Measurements from ENCODE around the gene SLC13A3. TPM values are rescaled to one million over a fixed set of nuclear protein-coding genes. Genes with fewer than 3 reads are reported as not detected.

SLC13A3 gene
- polyA plus RNA-seq, 3 donors from 2014 or later = 0.26 TPM; not detected in 2

- Mint-ChIP-seq H3K27me3 (ENCODE audit: low read depth in 3 of 3) (peaks cover 5 to 13% (median 8%) of the 10 kb centered on the region in 3 donors), H3K9me3 (peaks cover 0 to 6% (median 2%) of the 10 kb centered on the region in 6 donors), H3K4me1 (peaks cover 5 to 8% of the 10 kb centered on the region in 2 donors), H3K36me3 (peaks cover 0 to 6% (median 4%) of the 10 kb centered on the region in 3 donors), H3K27ac (no peak overlapping the region), H3K4me3 (peak overlapping the region in 1 of 5 donors; percentile 7)
- DNase-seq = peak in 2 of 3 donors; percentile 2 to 13
Observed at GRCh38 chr20:46631212-46631869, 19.9 kb downstream of the SLC13A3 start.

DNA sequence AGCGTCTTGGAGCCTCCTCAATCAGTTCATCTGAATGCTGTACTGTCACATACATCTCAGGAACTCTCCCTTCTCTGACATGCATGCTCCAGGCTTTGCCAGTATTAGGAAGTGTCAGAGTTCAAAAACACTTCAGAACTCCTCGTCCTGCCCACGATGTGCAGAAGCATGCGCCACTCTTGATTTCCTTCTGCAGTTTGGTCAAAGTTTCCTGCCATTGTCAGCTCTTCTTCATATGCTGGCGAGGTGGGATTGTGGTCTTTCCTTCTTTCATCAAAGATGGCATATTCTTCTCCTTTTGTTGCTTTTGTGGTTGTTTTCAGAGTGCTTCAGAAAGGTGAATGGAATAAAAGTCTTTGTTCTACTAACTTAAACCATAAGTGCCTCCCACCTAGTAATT is 21.0 kb downstream of the SLC13A3 start:
- Mint-ChIP-seq H3K4me1 (peaks cover 5 to 8% of the 10 kb centered on the region in 2 donors), H3K4me3 (no peak overlapping the region), H3K36me3 (peaks cover 0 to 4% (median 0%) of the 10 kb centered on the region in 3 donors), H3K9me3 (peaks cover 0 to 6% (median 4%) of the 10 kb centered on the region in 6 donors), H3K27ac (no peak overlapping the region), H3K27me3 (ENCODE audit: low read depth in 3 of 3) (peaks cover 5 to 13% (median 8%) of the 10 kb centered on the region in 3 donors)
- DNase-seq = no peak

- Mint-ChIP-seq H3K9me3 (peaks cover 0 to 10% (median 5%) of the 10 kb centered on the region in 6 donors), H3K27ac (no peak overlapping the region), H3K4me3 (no peak overlapping the region), H3K27me3 (ENCODE audit: low read depth in 3 of 3) (peaks cover 9 to 15% (median 11%) of the 10 kb centered on the region in 3 donors), H3K36me3 (peaks cover 0 to 5% (median 0%) of the 10 kb centered on the region in 3 donors), H3K4me1 (peaks cover 5 to 8% of the 10 kb centered on the region in 2 donors)
- no peak for DNase-seq
Observed at GRCh38 chr20:46629341-46629740, 21.9 kb downstream of the SLC13A3 start.

DNA sequence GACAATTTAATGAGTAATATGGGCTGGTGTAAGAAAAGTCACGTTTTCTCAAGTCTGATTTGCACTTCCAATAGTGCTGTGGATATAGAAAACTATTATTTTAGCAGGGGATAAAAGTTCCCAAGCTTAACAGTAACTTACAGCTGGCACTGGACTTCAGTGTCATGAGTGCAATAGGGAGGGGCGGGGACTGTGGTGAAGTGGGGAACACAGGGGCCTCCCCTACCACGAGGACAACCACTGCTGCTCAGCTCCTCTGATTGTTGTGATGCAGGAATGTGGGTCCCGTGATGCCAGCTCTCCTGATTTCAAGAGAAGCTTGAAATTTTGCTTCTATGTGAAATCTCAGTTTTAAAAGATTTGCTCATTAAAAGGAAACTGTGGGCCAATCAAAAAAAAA is 24.0 kb downstream of the SLC13A3 start:
- H3K27me3 Mint-ChIP-seq (ENCODE audit: low read depth in 3 of 3) = peaks cover 7 to 19% (median 11%) of the 10 kb centered on the region in 3 donors
- peaks cover 0 to 9% (median 0%) of the 10 kb centered on the region in 3 donors for H3K36me3 Mint-ChIP-seq
- DNase-seq = no peak
- peaks cover 5 to 8% of the 10 kb centered on the region in 2 donors for H3K4me1 Mint-ChIP-seq
- H3K9me3 Mint-ChIP-seq = peaks cover 0 to 16% (median 11%) of the 10 kb centered on the region in 6 donors
- no peak overlapping the region for H3K27ac Mint-ChIP-seq
- no peak overlapping the region for H3K4me3 Mint-ChIP-seq

DNA sequence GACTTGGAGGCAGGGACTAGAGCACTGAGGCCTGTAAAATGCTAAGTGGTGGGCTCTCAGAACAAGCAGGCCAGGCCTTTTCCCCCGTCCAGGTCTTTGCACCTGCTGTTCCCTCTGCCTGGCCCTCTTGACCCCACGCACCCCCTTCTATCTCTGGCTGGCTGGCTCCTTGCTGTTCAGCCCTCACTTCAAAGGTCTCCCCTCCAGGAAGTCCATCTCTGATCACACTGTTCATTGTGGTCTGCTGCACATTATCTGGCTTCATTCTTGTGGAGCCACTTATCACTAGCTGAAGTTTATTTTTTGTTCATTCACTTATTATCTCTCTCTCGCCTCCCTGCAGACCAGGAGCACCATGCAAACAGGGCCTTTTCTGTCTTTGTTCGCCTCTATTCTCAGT is 24.5 kb downstream of the SLC13A3 start:
- Mint-ChIP-seq H3K27ac (no peak overlapping the region), H3K9me3 (peaks cover 2 to 16% (median 11%) of the 10 kb centered on the region in 6 donors), H3K27me3 (ENCODE audit: low read depth in 3 of 3) (peaks cover 7 to 19% (median 11%) of the 10 kb centered on the region in 3 donors), H3K4me1 (peaks cover 5 to 8% of the 10 kb centered on the region in 2 donors), H3K36me3 (peaks cover 0 to 9% (median 0%) of the 10 kb centered on the region in 3 donors), H3K4me3 (no peak overlapping the region)
- no peak for DNase-seq

GRCh38 chr20:46625875-46626373 is 25.3 kb downstream of the SLC13A3 start:
- H3K27me3 Mint-ChIP-seq (ENCODE audit: low read depth in 3 of 3) = peaks cover 7 to 14% (median 11%) of the 10 kb centered on the region in 3 donors
- H3K9me3 Mint-ChIP-seq = peaks cover 2 to 16% (median 11%) of the 10 kb centered on the region in 6 donors
- no peak overlapping the region for H3K4me3 Mint-ChIP-seq

DNA sequence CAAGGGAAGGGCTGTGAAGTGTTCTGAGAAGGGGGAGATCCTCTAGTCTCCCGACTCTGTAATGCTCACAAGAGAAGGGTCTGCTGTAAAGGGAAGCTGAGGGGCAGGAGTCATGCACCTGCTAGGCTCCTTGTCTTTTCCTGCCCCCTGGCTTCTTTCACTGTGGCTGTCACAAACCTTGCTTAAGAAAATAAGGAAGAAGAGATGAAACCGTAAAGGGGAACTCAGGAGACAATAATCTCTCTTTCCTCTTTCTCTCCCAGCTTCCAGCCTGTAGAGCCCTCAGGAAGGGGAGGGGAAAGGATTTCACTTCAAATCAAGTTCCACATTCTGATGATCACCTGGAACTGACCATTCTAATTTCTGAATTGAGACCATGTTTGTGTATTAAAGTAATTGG is 26.3 kb downstream of the SLC13A3 start:
- Mint-ChIP-seq H3K27ac (no peak overlapping the region), H3K4me1 (no peaks in the 10 kb centered on the region), H3K9me3 (peaks cover 2 to 16% (median 10%) of the 10 kb centered on the region in 6 donors), H3K27me3 (ENCODE audit: low read depth in 3 of 3) (peaks cover 4 to 14% (median 8%) of the 10 kb centered on the region in 3 donors), H3K36me3 (peaks cover 0 to 9% (median 0%) of the 10 kb centered on the region in 3 donors), H3K4me3 (no peak overlapping the region)
- no peak for DNase-seq

More at GRCh38 chr20:46625875-46626373, 25.3 kb downstream of the SLC13A3 start:
- no peak for DNase-seq
- peaks cover 0 to 9% (median 0%) of the 10 kb centered on the region in 3 donors for H3K36me3 Mint-ChIP-seq
- peaks cover under 1 to 2% of the 10 kb centered on the region in 2 donors for H3K4me1 Mint-ChIP-seq
- H3K27ac Mint-ChIP-seq = no peak overlapping the region

GRCh38 chr20:46622165-46622564 is 29.1 kb downstream of the SLC13A3 start:
- DNase-seq = no peak
- Mint-ChIP-seq H3K9me3 (peaks cover 2 to 16% (median 7%) of the 10 kb centered on the region in 6 donors), H3K36me3 (peaks cover 0 to 5% (median 0%) of the 10 kb centered on the region in 3 donors), H3K27ac (no peak overlapping the region), H3K4me1 (no peaks in the 10 kb centered on the region), H3K4me3 (no peak overlapping the region), H3K27me3 (ENCODE audit: low read depth in 3 of 3) (peaks cover 4 to 10% (median 9%) of the 10 kb centered on the region in 3 donors)

DNA sequence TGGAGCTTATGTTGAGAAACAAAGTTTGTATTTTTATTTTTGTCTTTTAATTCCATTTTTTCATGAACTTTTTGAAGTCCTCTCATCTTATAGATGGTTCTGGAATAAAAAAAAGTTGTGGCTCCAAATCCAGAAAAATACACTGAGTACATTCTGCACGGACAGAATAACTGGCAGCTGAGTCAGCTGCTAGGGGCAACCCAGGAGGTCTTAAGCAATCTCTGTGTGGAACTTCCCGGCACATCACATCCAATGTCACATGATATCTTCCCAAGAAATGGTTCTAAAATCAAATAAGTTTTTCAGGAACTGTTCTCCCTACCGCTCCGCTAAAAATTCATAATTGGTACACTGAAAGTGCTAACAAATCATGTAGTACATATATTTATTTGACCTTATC is 29.8 kb downstream of the SLC13A3 start:
- peaks cover 4 to 9% (median 8%) of the 10 kb centered on the region in 3 donors for H3K27me3 Mint-ChIP-seq (ENCODE audit: low read depth in 3 of 3)

DNA sequence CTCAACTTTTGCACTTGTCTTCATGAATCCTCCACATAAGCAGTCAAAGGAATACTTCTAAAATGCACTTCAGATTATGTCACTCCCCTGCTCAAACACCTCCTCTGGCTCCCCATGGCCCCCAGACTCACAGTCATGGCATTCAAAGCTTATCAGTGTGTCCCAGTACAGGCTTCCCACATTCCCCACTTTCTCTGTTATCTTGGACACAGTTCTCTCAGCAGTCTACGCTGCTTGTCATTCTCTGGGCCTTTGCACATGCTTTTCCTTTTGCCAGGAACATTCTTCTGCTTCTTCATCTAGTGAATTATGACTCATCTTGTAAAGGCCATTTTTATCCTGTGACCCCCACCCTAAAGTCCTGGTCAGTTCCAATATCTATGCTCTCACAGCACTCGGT is 31.8 kb downstream of the SLC13A3 start:
- H3K27ac Mint-ChIP-seq = no peak overlapping the region
- peaks cover 0 to 5% (median 0%) of the 10 kb centered on the region in 3 donors for H3K36me3 Mint-ChIP-seq
- no peaks in the 10 kb centered on the region for H3K4me1 Mint-ChIP-seq
- peaks cover 2 to 8% (median 6%) of the 10 kb centered on the region in 6 donors for H3K9me3 Mint-ChIP-seq
- H3K27me3 Mint-ChIP-seq (ENCODE audit: low read depth in 3 of 3) = peaks cover 0 to 5% (median 4%) of the 10 kb centered on the region in 3 donors
- no peak for DNase-seq
- H3K4me3 Mint-ChIP-seq = no peak overlapping the region

More for the DNA sequence above, 29.8 kb downstream of the SLC13A3 start:
- H3K36me3 Mint-ChIP-seq = peaks cover 0 to 5% (median 0%) of the 10 kb centered on the region in 3 donors
- peaks cover 2 to 16% (median 7%) of the 10 kb centered on the region in 6 donors for H3K9me3 Mint-ChIP-seq
- H3K4me3 Mint-ChIP-seq = no peak overlapping the region
- H3K4me1 Mint-ChIP-seq = no peaks in the 10 kb centered on the region
- H3K27ac Mint-ChIP-seq = no peak overlapping the region
- no peak for DNase-seq

DNA sequence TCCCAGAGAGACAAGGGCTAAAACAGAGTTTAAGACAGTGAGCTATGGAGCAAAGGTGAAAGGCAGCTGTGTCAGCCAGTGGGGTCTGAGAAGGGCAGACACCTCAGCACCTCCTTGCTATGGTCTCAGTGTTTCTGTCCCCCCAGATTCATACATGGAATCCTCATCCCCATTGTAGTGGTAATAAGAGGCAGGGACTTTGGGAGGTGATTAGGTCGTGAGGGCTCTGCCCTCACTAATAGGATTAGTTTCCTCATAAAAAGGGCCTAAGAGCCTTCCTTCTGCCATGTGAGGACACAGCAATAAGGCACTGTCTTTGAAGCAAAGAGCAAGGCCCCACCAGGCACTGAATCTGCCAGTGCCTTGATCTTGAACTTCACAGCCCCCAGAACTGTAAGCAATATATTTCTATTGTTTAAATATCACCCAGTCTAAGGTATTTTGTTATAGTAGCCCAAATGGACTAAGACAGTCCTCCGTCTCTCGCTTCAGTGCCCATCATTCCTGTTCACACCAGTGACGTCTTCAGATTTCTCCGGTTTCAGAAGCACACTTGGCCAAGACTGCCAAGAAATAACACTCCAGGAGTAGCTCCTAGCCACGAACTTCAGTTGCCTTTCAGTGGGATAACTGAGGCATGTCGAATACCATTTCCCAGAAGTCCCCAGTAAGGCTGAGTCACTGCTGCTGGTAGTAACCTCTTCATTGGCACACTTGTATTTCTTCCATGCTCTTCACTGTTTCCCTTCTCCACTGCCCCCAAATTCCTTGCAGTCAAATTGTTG is 32.8 kb downstream of the SLC13A3 start:
- Mint-ChIP-seq H3K27ac (no peak overlapping the region), H3K4me3 (no peak overlapping the region), H3K9me3 (peaks cover 0 to 2% (median 0%) of the 10 kb centered on the region in 6 donors), H3K4me1 (no peaks in the 10 kb centered on the region), H3K27me3 (ENCODE audit: low read depth in 3 of 3) (peaks cover 0 to 6% (median 3%) of the 10 kb centered on the region in 3 donors), H3K36me3 (no peaks in the 10 kb centered on the region)
- no peak for DNase-seq

DNA sequence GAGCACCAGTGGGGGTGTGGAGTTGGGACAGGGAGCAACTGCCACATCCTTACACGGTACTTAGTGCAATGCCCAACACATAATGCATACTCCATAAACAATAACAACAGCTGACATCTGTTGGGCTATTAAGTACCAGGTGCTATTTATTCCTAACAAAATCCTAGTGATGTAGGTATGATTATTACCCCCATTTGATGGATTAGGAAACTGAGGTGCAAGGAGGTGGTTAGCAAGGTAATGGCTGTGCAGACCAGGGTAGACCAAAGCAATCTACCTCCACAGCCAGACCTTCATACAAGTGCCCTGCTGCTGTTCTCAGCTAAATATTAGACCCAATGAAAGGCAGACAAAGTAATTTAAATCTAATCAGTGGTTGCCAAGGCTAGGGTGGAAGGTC is 36.8 kb downstream of the SLC13A3 start:
- Mint-ChIP-seq H3K9me3 (no peaks in the 10 kb centered on the region), H3K36me3 (no peaks in the 10 kb centered on the region), H3K4me3 (no peak overlapping the region), H3K27ac (no peak overlapping the region), H3K4me1 (no peaks in the 10 kb centered on the region), H3K27me3 (ENCODE audit: low read depth in 3 of 3) (peaks cover 3 to 11% (median 7%) of the 10 kb centered on the region in 3 donors)
- DNase-seq = no peak

- Mint-ChIP-seq H3K36me3 (no peaks in the 10 kb centered on the region), H3K4me1 (no peaks in the 10 kb centered on the region), H3K4me3 (no peak overlapping the region), H3K9me3 (no peaks in the 10 kb centered on the region), H3K27ac (no peak overlapping the region), H3K27me3 (ENCODE audit: low read depth in 3 of 3) (peaks cover 3 to 11% (median 4%) of the 10 kb centered on the region in 3 donors)
- no peak for DNase-seq
Observed at GRCh38 chr20:46610145-46610544, 41.1 kb downstream of the SLC13A3 start.
